ENCODE results near the gene RUBCNL.
"Not testable (repeated sequence)": the region's sequence is repeated elsewhere in the genome, so short reads cannot be mapped to it uniquely, and the experiment has no call there.

Gene RUBCNL

GRCh38 chr13:46387064-46387851, at the start of gene RUBCNL:
TSS of gene RUBCNL (minus strand) at chr13:46387252. CDS start at chr13:46372475, 14,777 bp downstream.
- DNase-seq (ENCODE audit: low read depth in 2 of 2) = peak; percentile 14 to 47

GRCh38 chr13:46429558-46429957, 42.5 kb upstream of the RUBCNL start:
- not testable (repeated sequence) for DNase-seq (ENCODE audit: low read depth in 2 of 2)

- no peak for DNase-seq (ENCODE audit: low read depth in 2 of 2)
Measured at GRCh38 chr13:46405457-46405856, 18.4 kb upstream of the RUBCNL start.

GRCh38 chr13:46404733-46405100, 17.7 kb upstream of the RUBCNL start:
- no peak for DNase-seq (ENCODE audit: low read depth in 2 of 2)

- no peak for DNase-seq (ENCODE audit: low read depth in 2 of 2)
Measured at GRCh38 chr13:46403851-46404732, 17.0 kb upstream of the RUBCNL start.

GRCh38 chr13:46402178-46402577, 15.1 kb upstream of the RUBCNL start:
- no peak for DNase-seq (ENCODE audit: low read depth in 2 of 2)

- no peak for DNase-seq (ENCODE audit: low read depth in 2 of 2)
Measured at GRCh38 chr13:46401432-46401831, 14.4 kb upstream of the RUBCNL start.

- DNase-seq (ENCODE audit: low read depth in 2 of 2) = no peak
Measured at GRCh38 chr13:46396341-46396740, 9.3 kb upstream of the RUBCNL start.

GRCh38 chr13:46392967-46393366, 5.9 kb upstream of the RUBCNL start:
- no peak for DNase-seq (ENCODE audit: low read depth in 2 of 2)

GRCh38 chr13:46389457-46390451, 2.7 kb upstream of the RUBCNL start:
- DNase-seq (ENCODE audit: low read depth in 2 of 2) = no peak

GRCh38 chr13:46388846-46389245, 1.8 kb upstream of the RUBCNL start:
- no peak for DNase-seq (ENCODE audit: low read depth in 2 of 2)

GRCh38 chr13:46388308-46388707, 1.3 kb upstream of the RUBCNL start:
- no peak for DNase-seq (ENCODE audit: low read depth in 2 of 2)

GRCh38 chr13:46386392-46387063, 524 bp downstream of the RUBCNL start:
- no peak for DNase-seq (ENCODE audit: low read depth in 2 of 2)

- no peak for DNase-seq (ENCODE audit: low read depth in 2 of 2)
Measured at GRCh38 chr13:46385946-46386345, 1.1 kb downstream of the RUBCNL start.

- no peak for DNase-seq (ENCODE audit: low read depth in 2 of 2)
Measured at GRCh38 chr13:46383383-46383782, 3.7 kb downstream of the RUBCNL start.

GRCh38 chr13:46382224-46382623, 4.8 kb downstream of the RUBCNL start:
- DNase-seq (ENCODE audit: low read depth in 2 of 2) = no peak

- DNase-seq (ENCODE audit: low read depth in 2 of 2) = no peak
Measured at GRCh38 chr13:46380242-46380641, 6.8 kb downstream of the RUBCNL start.

GRCh38 chr13:46379611-46380010, 7.4 kb downstream of the RUBCNL start:
- DNase-seq (ENCODE audit: low read depth in 2 of 2) = no peak

GRCh38 chr13:46378411-46378810, 8.6 kb downstream of the RUBCNL start:
- no peak for DNase-seq (ENCODE audit: low read depth in 2 of 2)

- no peak for DNase-seq (ENCODE audit: low read depth in 2 of 2)
Measured at GRCh38 chr13:46377554-46377953, 9.5 kb downstream of the RUBCNL start.

- no peak for DNase-seq (ENCODE audit: low read depth in 2 of 2)
Measured at GRCh38 chr13:46374710-46375109, 12.3 kb downstream of the RUBCNL start.
